HG03196 (cell line): ENCODE results near the gene NOS3.
"Not testable (repeated sequence)": the region's sequence is repeated elsewhere in the genome, so short reads cannot be mapped to it uniquely, and the experiment has no call there.

Experiments used
- ATAC-seq: cut with Tn5 transposase; IDR thresholded peaks from one replicate; pipeline ENCODE4 v1.9.1; 2021; ENCODE audit not compliant: unreplicated experiment

Gene NOS3

DNA sequence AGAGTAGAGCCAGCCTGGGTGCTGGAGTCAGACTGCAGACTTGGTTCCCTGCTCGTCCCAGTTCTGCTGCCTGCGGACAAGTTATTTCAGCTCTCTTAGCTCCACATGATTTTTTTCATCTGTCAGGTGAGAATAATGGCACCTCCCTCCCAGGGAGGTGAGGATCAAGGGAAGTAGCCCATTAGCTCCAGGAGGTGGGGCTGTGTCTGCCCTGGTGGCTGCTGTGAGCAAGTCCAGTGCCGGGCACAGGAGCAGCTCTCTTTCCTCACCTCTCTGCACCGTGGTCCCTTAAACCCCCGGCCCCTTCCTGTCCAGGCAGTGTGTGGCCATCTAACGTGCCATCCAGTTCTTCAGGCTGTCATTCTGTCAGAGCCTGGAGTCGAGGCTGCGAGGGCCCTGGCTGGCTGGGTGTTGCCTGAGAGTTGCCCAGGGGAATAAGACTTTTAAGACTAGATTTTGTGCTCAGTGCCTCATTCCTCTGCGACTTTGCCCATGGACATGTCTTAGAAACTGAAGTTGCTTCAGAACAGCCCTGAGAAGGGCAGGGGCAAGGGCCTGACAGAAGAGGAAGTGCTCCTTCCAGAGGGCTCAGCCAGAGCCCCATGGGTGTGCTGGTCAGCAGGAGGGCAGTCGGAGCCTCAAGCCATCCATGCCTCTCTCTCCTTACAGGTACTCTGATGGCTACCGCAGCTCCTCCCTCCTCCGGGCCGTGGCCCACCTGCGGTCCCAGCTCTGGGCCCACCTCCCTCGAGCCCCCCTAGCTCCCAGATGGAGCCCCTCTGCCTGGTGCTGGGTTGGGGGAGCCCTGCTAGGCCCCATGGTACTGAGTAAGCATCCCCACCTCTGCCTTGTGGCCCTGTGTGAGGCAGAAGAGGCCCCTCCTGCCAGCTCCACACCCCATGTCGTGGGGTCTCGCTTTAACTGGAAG is 42.4 kb downstream of the NOS3 start:
- ATAC-seq = no peak

- no peak for ATAC-seq
Observed at GRCh38 chr7:151033864-151034249, 43.0 kb downstream of the NOS3 start.

DNA sequence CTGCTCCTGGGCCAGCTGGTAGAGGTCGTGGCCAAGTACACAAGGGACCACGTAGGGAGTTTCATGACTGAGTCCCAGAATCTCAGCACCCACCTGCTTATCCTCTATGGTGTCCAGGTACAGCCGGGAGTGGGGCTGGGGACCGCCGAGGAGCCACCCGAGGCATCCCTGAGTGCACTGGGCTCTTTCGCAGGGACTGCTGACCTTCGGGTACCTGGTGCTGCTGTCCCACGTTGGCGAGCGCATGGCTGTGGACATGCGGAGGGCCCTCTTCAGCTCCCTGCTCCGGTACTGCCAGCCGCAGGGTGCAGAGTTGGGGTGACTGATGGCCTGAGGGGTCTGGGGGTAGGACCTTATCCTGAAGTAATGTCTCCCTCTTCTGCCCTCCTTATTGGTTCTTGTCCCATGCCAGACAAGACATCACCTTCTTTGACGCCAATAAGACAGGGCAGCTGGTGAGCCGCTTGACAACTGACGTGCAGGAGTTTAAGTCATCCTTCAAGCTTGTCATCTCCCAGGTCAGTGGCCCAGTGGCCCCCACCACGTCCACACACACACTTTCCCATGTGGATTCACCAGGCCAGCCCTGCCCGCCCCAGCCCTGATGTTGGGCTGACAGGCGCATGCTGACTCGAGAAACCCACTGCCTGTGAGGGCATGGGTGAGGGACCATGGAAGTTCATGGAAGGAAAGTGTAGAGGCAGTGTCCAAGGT is 43.7 kb downstream of the NOS3 start:
- ATAC-seq = no peak

- ATAC-seq = no peak
Observed at GRCh38 chr7:151035026-151035717, 44.4 kb downstream of the NOS3 start.

DNA sequence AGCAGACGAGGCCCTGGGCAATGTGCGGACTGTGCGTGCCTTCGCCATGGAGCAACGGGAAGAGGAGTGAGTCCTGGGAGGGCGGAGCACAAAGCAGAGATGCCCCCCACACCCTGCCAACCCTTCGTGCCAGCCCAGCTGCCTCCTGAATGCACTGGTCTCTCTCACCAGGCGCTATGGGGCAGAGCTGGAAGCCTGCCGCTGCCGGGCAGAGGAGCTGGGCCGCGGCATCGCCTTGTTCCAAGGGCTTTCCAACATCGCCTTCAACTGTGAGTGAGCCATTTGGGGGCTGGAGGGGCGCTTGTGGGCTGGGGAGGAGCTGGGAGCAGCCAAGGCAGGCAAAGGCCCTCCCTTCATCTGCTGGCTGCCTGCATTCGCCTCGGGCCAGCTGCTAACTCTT is 45.1 kb downstream of the NOS3 start:
- ATAC-seq = no peak

- no peak for ATAC-seq
Observed at GRCh38 chr7:151038951-151039849, 48.4 kb downstream of the NOS3 start.

- no peak for ATAC-seq
Observed at GRCh38 chr7:151039850-151040548, 49.2 kb downstream of the NOS3 start.

DNA sequence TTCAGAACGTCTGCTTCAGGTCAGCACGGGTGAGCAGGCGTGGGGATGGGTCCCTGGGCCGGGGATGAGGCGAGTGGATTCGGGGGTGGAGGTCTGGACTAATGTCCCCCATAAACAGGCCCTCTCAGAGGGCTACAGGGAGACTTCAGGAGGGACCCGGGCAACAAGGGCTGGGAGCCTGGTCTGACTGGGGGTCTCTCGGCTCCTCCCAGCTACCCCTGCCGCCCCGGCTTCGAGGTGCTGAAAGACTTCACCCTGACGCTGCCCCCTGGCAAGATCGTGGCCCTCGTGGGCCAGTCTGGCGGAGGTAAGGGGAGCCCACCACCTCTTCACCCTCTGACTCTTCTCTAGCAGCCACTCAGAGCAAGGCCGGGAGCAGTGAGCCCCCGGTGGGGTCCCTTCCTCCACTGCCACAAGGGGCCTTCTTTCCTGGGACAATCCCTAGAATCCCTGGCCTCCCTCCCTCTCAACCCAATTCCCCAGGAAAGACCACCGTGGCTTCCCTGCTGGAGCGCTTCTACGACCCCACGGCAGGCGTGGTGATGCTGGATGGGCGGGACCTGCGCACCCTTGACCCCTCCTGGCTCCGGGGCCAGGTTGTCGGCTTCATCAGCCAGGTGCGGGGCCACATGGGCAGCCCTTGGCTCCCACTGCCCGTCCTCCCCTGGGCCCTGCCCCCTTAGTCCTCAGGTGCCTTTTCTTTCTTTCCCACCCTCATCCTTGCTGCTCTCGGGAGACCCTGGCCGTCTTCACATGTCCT is 50.0 kb downstream of the NOS3 start:
- no peak for ATAC-seq

DNA sequence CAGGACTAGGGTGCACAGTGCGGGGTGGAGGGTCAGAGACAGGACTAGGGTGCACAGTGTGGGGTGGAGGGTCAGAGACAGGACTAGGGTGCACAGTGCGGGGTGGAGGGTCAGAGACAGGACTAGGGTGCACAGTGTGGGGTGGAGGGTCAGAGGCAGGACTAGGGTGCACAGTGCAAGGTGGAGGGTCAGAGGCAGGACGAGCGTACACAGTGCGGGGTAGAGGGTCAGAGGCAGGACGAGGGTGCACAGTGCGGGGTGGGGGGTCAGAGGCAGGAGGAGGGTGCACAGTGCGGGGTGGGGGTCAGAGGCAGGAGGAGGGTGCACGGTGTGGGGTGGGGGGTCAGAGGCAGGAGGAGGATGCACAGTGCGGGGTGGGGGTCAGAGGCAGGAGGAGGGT is 52.6 kb downstream of the NOS3 start:
- ATAC-seq = not testable (repeated sequence)

DNA sequence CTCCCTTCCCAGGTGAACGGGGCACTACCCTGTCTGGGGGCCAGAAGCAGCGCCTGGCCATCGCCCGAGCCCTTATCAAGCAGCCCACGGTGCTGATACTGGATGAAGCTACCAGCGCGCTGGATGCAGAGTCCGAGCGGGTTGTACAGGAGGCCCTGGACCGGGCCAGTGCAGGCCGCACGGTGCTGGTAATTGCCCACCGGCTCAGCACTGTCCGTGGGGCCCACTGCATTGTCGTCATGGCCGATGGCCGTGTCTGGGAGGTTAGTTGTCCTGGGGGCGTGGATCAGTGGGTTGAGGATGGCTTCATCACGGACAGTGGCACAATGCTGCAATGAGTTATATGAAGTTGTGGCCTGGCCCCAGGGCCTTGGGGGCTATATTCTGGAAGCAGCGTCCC is 53.1 kb downstream of the NOS3 start:
- no peak for ATAC-seq

- ATAC-seq = no peak
Observed at GRCh38 chr7:151045262-151045661, 54.4 kb downstream of the NOS3 start.

DNA sequence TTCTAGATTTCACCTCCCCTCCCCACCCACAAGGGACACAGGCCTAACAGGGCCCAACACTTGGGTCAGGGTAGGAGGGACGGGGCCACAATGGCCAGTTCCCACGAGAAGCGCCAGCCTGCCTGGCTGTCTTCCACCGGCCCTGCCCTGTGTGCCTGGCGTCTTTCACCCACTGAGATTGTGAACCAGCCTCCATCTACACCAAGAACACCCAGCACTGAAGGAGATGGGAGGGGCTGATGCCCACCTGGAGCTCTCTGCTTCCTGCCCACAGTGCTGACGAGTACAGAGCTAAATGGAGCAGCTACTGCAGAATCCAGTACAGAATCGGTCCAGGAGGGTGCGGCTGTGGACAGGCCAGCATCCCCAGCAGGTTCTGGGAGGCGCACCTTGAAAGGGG is 55.1 kb downstream of the NOS3 start:
- ATAC-seq = no peak

GRCh38 chr7:151046603-151047573 is 56.1 kb downstream of the NOS3 start:
- ATAC-seq = no peak

DNA sequence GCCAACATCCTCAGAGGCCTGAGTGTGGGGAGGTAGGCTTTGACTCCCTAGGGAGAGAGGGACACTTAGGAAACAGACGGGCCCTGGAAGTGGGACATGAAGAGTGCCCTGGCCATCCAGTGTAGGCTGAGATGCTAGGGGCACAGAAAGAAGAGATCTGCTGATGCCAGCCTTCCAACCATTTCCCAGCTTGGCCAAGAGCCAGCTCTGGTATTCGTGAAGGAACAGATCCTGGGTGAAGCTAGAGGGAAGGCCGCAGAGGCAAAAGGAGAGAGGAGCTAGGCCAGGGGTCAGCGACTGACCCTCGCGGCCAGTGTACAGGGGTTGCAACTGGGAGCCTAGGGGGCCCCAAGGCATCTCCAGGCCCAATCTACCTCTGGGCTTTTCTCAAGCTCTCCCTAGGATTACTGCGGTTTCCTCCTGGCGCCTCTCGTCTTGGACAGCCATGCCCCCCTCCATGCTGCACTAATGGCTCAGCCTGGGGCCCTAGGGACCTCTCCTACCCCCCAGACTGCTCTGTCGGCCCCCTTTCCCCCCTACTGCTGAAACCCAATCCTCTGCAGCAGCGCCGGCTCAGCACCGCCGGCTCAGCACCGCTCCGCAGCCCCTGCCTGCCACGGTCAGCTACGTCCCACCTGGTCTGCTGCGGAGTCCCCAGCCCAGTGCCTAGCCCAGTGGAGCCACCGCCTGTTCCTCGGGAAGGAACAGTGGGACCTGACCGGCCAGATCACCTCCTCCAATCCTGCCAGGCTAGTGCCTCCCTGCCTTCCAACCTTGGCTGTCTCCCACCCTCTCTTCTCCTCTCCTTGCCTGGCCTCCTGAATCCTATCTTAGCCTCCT is 57.4 kb downstream of the NOS3 start, which contains the start of gene ASIC3:
Gene ASIC3 (plus strand): TSS at position 556 of the 840 bp plus-strand sequence. CDS start 355 bp downstream, outside the sequence.
- no peak for ATAC-seq

- ATAC-seq = no peak
Observed at GRCh38 chr7:151048911-151049463, 58.2 kb downstream of the NOS3 start.

DNA sequence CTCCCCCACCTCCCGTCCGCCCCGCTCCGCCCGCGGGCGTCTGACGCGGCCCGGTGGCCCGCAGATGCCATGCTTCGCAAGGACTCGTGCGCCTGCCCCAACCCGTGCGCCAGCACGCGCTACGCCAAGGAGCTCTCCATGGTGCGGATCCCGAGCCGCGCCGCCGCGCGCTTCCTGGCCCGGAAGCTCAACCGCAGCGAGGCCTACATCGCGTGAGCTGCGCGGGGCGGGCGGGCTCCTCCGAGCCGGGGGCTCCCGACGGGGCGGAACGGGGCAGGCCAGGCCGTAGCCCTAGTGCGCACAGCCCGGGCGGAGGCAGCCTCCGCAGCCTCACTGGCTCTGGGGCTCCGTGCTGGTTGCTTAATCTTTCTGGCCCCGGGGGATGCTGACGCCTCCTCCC is 60.3 kb downstream of the NOS3 start:
- ATAC-seq = no peak

DNA sequence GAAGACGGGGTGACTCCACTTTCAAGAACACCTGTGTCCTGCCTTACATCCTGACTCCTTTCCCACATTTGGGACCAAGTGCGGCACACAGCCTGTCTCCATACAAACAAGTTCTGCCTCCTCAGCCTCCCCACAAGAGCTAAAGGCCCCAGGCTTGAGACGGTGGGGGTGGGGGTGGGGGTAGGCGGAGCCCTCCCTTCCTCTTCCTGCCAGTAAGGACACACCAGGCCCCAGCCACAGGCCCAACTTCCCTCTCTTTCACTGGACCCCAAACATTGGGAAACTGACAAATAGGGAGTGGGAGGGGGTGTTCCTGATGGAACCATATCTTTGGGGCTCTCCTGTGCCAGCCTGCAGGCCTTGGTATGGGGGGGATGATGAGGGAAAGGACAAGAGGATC is 62.3 kb downstream of the NOS3 start:
- ATAC-seq = no peak
